HG02678 (cell line): Measurements from ENCODE around the gene ITPR3.
A peak's percentile ranks its signal among the peaks of the same experiment; 100 is the strongest.
"Not testable (repeated sequence)": the region's sequence is repeated elsewhere in the genome, so short reads cannot be mapped to it uniquely, and the experiment has no call there.

Source experiments
- ATAC-seq: cut with Tn5 transposase; IDR thresholded peaks from one replicate; pipeline ENCODE4 v1.9.1; 2021; ENCODE audit warnings: mild to moderate bottlenecking, moderate library complexity; ENCODE audit not compliant: unreplicated experiment

ITPR3 gene

GRCh38 chr6:33610779-33611732, 10.1 kb upstream of the ITPR3 start:
- ATAC-seq, result no peak

GRCh38 chr6:33613146-33613794, 7.9 kb upstream of the ITPR3 start:
- no peak for ATAC-seq

GRCh38 chr6:33613795-33614168, 7.3 kb upstream of the ITPR3 start:
- no peak for ATAC-seq

- ATAC-seq, result no peak
Measured at GRCh38 chr6:33616113-33616512, 5.0 kb upstream of the ITPR3 start.

GRCh38 chr6:33616913-33617312, 4.2 kb upstream of the ITPR3 start:
- no peak for ATAC-seq

- ATAC-seq, result no peak
Measured at GRCh38 chr6:33619166-33619840, 1.8 kb upstream of the ITPR3 start.

- ATAC-seq, result no peak
Measured at GRCh38 chr6:33620158-33620855, 815 bp upstream of the ITPR3 start.

- peak; percentile 20 for ATAC-seq
Measured at GRCh38 chr6:33621711-33622388, 728 bp downstream of the ITPR3 start.

- no peak for ATAC-seq
Measured at GRCh38 chr6:33622456-33623431, 1.6 kb downstream of the ITPR3 start.

GRCh38 chr6:33623895-33624381, 2.8 kb downstream of the ITPR3 start:
- ATAC-seq, result no peak

- no peak for ATAC-seq
Measured at GRCh38 chr6:33624856-33625255, 3.7 kb downstream of the ITPR3 start.

- no peak for ATAC-seq
Measured at GRCh38 chr6:33627876-33628275, 6.8 kb downstream of the ITPR3 start.

- ATAC-seq, result no peak
Measured at GRCh38 chr6:33628401-33628964, 7.4 kb downstream of the ITPR3 start.

- ATAC-seq, result no peak
Measured at GRCh38 chr6:33630014-33630413, 8.9 kb downstream of the ITPR3 start.

- not testable (repeated sequence) for ATAC-seq
Measured at GRCh38 chr6:33631521-33631920, 10.4 kb downstream of the ITPR3 start.

- no peak for ATAC-seq
Measured at GRCh38 chr6:33631971-33632557, 10.9 kb downstream of the ITPR3 start.

GRCh38 chr6:33632558-33633039, 11.5 kb downstream of the ITPR3 start:
- ATAC-seq, result no peak

GRCh38 chr6:33633084-33633461, 12.0 kb downstream of the ITPR3 start:
- ATAC-seq, result peak; percentile 4
